HG03097 (cell line): ENCODE data around the gene CHEK2.
A peak's percentile ranks its signal among the peaks of the same experiment; 100 is the strongest.
"Not testable (repeated sequence)": the region's sequence is repeated elsewhere in the genome, so short reads cannot be mapped to it uniquely, and the experiment has no call there.

Source experiments
- ATAC-seq: cut with Tn5 transposase; IDR thresholded peaks from one replicate; pipeline ENCODE4 v1.9.1; 2021; ENCODE audit not compliant: unreplicated experiment, low FRiP score

Gene CHEK2

GRCh38 chr22:28741785-28742561, at the start of gene CHEK2, which contains the start of gene HSCB:
CHEK2 (minus strand) TSS chr22:28741820; CDS start chr22:28734721, 7,099 bp downstream.
HSCB (plus strand) TSS chr22:28742039; CDS start chr22:28742096, 57 bp downstream.
- ATAC-seq, result peak; percentile 89

- no peak for ATAC-seq
These were observed 49.5 kb upstream of the CHEK2 start for GRCh38 chr22:28791124-28791523.

- ATAC-seq, result no peak
These were observed 47.0 kb upstream of the CHEK2 start for GRCh38 chr22:28788601-28789000.

- ATAC-seq, result no peak
These were observed 42.4 kb upstream of the CHEK2 start for GRCh38 chr22:28783786-28784671.

- ATAC-seq, result no peak
These were observed 38.7 kb upstream of the CHEK2 start for GRCh38 chr22:28780296-28780695.

- no peak for ATAC-seq
These were observed 38.2 kb upstream of the CHEK2 start for GRCh38 chr22:28779833-28780232.

- ATAC-seq, result no peak
These were observed 32.8 kb upstream of the CHEK2 start for GRCh38 chr22:28774378-28774777.

GRCh38 chr22:28773461-28773867, 31.8 kb upstream of the CHEK2 start:
- ATAC-seq, result peak; percentile 30

GRCh38 chr22:28772633-28773460, 31.2 kb upstream of the CHEK2 start, which contains the start of gene CCDC117:
CCDC117 (plus strand) TSS chr22:28772695; CDS start chr22:28772850, 155 bp downstream.
- ATAC-seq, result peak; percentile 70

- no peak for ATAC-seq
These were observed 29.7 kb upstream of the CHEK2 start for GRCh38 chr22:28771195-28771791.

GRCh38 chr22:28769394-28770085, 27.9 kb upstream of the CHEK2 start:
- ATAC-seq, result no peak

- no peak for ATAC-seq
These were observed 27.2 kb upstream of the CHEK2 start for GRCh38 chr22:28768701-28769393.

GRCh38 chr22:28766628-28767027, 25.0 kb upstream of the CHEK2 start:
- ATAC-seq, result no peak

GRCh38 chr22:28762000-28762399, 20.4 kb upstream of the CHEK2 start:
- ATAC-seq, result not testable (repeated sequence)

GRCh38 chr22:28761449-28761755, 19.8 kb upstream of the CHEK2 start:
- no peak for ATAC-seq

- no peak for ATAC-seq
These were observed 18.4 kb upstream of the CHEK2 start for GRCh38 chr22:28759861-28760560.

GRCh38 chr22:28754512-28754911, 12.9 kb upstream of the CHEK2 start:
- not testable (repeated sequence) for ATAC-seq

- ATAC-seq, result no peak
These were observed 8.9 kb upstream of the CHEK2 start for GRCh38 chr22:28750471-28750881.
